AG04449 (cell line): ENCODE results near the gene RIPOR3.
"Not testable (repeated sequence)": the region's sequence is repeated elsewhere in the genome, so short reads cannot be mapped to it uniquely, and the experiment has no call there.

ENCODE experiments used
- CTCF ChIA-PET: fragments of 350-600 bp; formaldehyde crosslinking; extraction: SDS; loops from one replicate; lab custom pipeline; 2021; ENCODE audit warnings: antibody characterized with exemption; lab: Yijun Ruan, JAX
- POLR2A ChIA-PET: fragments of 400-600, 350-600 bp; formaldehyde crosslinking; extraction: SDS; loops from one replicate; lab custom pipeline; 2020; ENCODE audit warnings: antibody characterized with exemption, inconsistent platforms; lab: Yijun Ruan, JAX
- DNase-seq: peaks from one replicate; pipeline ENCODE4 v3.0.0-alpha.2; 2010; ENCODE audit warnings: low read depth, low spot score
- H3K4me3 ChIP-seq: 2 replicates; pipeline ENCODE4 v1.5.1; 2011; ENCODE audit warnings: low read depth, mild to moderate bottlenecking, control low read depth, low read length
- CTCF ChIP-seq: IDR thresholded peaks from one replicate; pipeline ENCODE4 v1.5.1; 2011; ENCODE audit warnings: mild to moderate bottlenecking, moderate library complexity, low read length, control low read depth, inconsistent platforms; ENCODE audit not compliant: insufficient read depth; ENCODE audit errors: missing control alignments

Gene RIPOR3

GRCh38 chr20:50709636-50709973 is 18.3 kb upstream of the RIPOR3 start:
- no peak for DNase-seq
- CTCF ChIA-PET = interaction anchor here (1.2 kb wide), 1 partner anchor 18 kb away, joined by 4 read pairs; no protein-coding TSS in a partner anchor
- no peak for TF ChIP-seq CTCF
- POLR2A ChIA-PET = no interaction called here
- H3K4me3 ChIP-seq = no peak overlapping the region

GRCh38 chr20:50708845-50709635 is 17.7 kb upstream of the RIPOR3 start:
- no peak for TF ChIP-seq CTCF
- DNase-seq = no peak

GRCh38 chr20:50704971-50705370 is 13.6 kb upstream of the RIPOR3 start:
- CTCF ChIA-PET = no interaction called here
- no peak for DNase-seq
- POLR2A ChIA-PET = no interaction called here
- H3K4me3 ChIP-seq = no peak overlapping the region
- no peak for TF ChIP-seq CTCF

More at GRCh38 chr20:50708845-50709635, 17.7 kb upstream of the RIPOR3 start:
- H3K4me3 ChIP-seq = no peak overlapping the region
- CTCF ChIA-PET = interaction anchor here (1.2 kb wide), 1 partner anchor 19 kb away, joined by 4 read pairs; no protein-coding TSS in a partner anchor
- POLR2A ChIA-PET = no interaction called here

GRCh38 chr20:50704514-50704913 is 13.2 kb upstream of the RIPOR3 start:
- ChIA-PET POLR2A (no interaction called here), CTCF (no interaction called here)
- no peak for DNase-seq
- TF ChIP-seq CTCF = no peak
- H3K4me3 ChIP-seq = no peak overlapping the region

GRCh38 chr20:50703651-50704438 is 12.5 kb upstream of the RIPOR3 start:
- POLR2A ChIA-PET, H3K4me3 ChIP-seq, DNase-seq, CTCF ChIA-PET: not testable (repeated sequence)

GRCh38 chr20:50701041-50701963 is 10.0 kb upstream of the RIPOR3 start:
- H3K4me3 ChIP-seq = no peak overlapping the region
- DNase-seq = no peak
- no peak for TF ChIP-seq CTCF
- POLR2A ChIA-PET = no interaction called here
- CTCF ChIA-PET = no interaction called here
